Thymus (tissue), 11 donors: ENCODE measurements around the gene SESN2. TPM values are rescaled to one million over a fixed set of nuclear protein-coding genes. Genes with fewer than 3 reads are reported as not detected.

ENCODE experiments used
- DNase-seq, 9 donors: peaks; one replicate each; pipeline ENCODE4 v3.0.0-alpha.2; 2013; ENCODE audit warnings: low spot score in 9 of 9, low read depth in 6 of 9, missing footprints in 1 of 9
- H3K27ac ChIP-seq, 2 donors: one replicate each; pipeline ENCODE4 v1.5.1; 2013; ENCODE audit warnings: control low read depth in 1 of 2, low read depth in 1 of 2, low read length in 1 of 2, mild to moderate bottlenecking in 1 of 2, moderate library complexity in 1 of 2
- H3K27me3 ChIP-seq, 2 donors: one replicate each; pipeline ENCODE4 v1.5.1; 2013; ENCODE audit warnings: low read length in 1 of 2; ENCODE audit not compliant: control insufficient read depth in 2 of 2, insufficient read depth in 1 of 2
- H3K36me3 ChIP-seq, 2 donors: one replicate each; pipeline ENCODE4 v1.5.1; 2013; ENCODE audit warnings: low read length in 1 of 2, mild to moderate bottlenecking in 1 of 2, moderate library complexity in 1 of 2; ENCODE audit not compliant: control insufficient read depth in 2 of 2, insufficient read depth in 2 of 2
- H3K4me1 ChIP-seq, 2 donors: one replicate each; pipeline ENCODE4 v1.5.1; 2013; ENCODE audit warnings: low read length in 2 of 2; ENCODE audit not compliant: control insufficient read depth in 2 of 2, insufficient read depth in 2 of 2
- H3K4me3 ChIP-seq, 2 donors: one replicate each; pipeline ENCODE4 v1.5.1; 2013; ENCODE audit warnings: low read length in 2 of 2, control low read depth in 1 of 2, mild to moderate bottlenecking in 1 of 2
- H3K9me3 ChIP-seq, 2 donors: one replicate each; pipeline ENCODE4 v1.5.1; 2013; ENCODE audit warnings: low read length in 1 of 2, mild to moderate bottlenecking in 1 of 2; ENCODE audit not compliant: control insufficient read depth in 2 of 2, insufficient read depth in 1 of 2
- WGBS: extraction: QIAGEN DNeasy Blood & Tissue Kit; methylation state at CpG from one replicate; pipeline ENCODE4 v1.1.7; 2013; 5-methylcytosine and 5-hydroxymethylcytosine counted together
- polyA plus RNA-seq: library from polyadenylated mRNA; stranded (reverse); fragments of 200-250 nt; gene quantifications from one replicate; pipeline ENCODE4 v1.2.3, GENCODE V29; 2013
- total RNA-seq: library from RNA; stranded (reverse); fragments of 120-200 nt; gene quantifications from one replicate; pipeline ENCODE4 v1.2.4, GENCODE V29; 2013
- donor health status: healthy.

Gene SESN2
- total and polyA plus RNA-seq, 2 donors: 4.0 to 6.7 TPM

DNA sequence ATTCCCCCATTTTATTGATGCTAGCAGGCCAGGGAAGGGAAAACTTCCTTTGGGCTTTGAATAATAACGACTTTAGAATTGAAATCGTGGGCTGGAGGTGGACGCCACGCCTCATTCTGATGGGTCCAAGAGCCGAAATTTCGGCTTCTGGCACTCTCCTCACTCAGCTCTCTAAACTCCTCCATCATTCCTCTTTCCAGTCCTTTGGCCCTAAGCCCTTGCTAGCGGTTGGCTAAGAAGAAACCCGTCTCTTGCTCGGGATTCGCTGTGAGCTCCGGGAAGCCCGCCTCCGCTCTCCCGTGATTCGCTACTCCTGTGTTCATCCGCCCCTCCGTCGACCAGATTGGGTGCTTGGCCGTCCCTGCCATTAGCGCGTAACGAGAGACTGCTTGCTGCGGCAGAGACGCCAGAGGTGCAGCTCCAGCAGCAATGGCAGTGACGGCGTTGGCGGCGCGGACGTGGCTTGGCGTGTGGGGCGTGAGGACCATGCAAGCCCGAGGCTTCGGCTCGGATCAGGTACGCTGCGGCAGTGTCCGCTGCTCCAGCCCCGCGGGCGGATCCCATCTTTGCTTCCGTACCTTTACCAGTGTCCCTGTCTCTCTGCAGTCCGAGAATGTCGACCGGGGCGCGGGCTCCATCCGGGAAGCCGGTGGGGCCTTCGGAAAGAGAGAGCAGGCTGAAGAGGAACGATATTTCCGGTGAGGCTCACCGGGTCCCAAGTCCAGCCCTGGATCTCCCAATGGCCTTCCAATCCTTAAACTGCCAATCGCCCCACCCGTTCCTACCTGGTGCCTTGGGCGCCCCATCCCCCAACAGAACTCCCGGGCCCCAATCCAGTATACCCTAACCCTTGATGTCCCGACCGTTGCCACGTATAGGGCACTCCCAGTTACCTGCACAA, 23.3 kb upstream of the SESN2 start, which contains the start of gene ATP5IF1:
Gene ATP5IF1, plus strand, starts transcription at position 370 of the 901 bp plus-strand sequence. Its CDS starts 60 bp downstream, at position 430.
- H3K4me1 ChIP-seq: peaks cover 4 to 27% of the 10 kb centered on the region in 2 donors
- peak within 1 kb of the TSS; percentile 81 to 90 for H3K27ac ChIP-seq
- peak within 1 kb of the TSS; percentile 82 for H3K4me3 ChIP-seq
- WGBS: under 1% methylated on average over 60 of the region's 60 CpGs
- H3K27me3 ChIP-seq: no peaks in the 10 kb centered on the region
- H3K36me3 ChIP-seq: peaks cover 0 to 17% of the 10 kb centered on the region in 2 donors
- peaks cover 0 to 2% of the 10 kb centered on the region in 2 donors for H3K9me3 ChIP-seq
- DNase-seq: peak; percentile 90 to 98 (median 94)

DNA sequence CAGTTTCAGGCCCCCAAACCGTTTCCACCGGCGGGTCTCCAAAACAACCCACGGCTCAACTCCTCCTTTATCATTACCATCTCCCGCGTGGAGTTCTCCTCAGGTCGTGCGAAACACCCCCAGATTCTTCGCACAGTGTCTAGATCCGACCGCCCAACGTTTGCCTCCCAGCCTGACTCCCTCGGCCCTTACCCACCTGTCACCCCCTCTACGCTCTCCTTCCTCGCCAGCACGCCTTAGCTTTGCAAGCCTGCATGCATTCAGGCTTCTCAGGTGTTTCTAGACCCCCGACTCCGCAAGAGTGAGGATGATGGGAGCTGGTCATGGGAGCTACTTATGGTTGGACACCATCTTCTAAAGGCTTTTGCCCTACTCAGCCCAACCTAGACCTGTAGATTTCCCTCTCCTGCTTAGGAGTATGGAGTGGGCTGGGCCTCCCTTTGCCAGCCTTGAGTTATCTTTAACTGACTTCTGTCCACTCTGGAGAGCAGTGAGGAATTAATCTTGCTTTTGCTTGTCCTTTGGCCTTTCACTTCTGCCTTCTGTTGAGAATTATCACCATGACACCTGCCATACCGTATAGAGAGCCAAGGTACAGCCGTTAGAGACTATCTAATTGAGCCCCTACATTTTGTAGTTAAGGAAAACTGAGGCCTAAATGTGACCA, 22.5 kb upstream of the SESN2 start:
- DNase-seq: peak in 1 of 9 donors; percentile 43
- peaks cover 4 to 26% of the 10 kb centered on the region in 2 donors for H3K4me1 ChIP-seq
- H3K27ac ChIP-seq: peak overlapping the region; percentile 81 to 90
- WGBS: 15% methylated on average over 20 of the region's 20 CpGs
- no peaks in the 10 kb centered on the region for H3K27me3 ChIP-seq
- H3K4me3 ChIP-seq: peak overlapping the region; percentile 82
- H3K36me3 ChIP-seq: peaks cover 0 to 19% of the 10 kb centered on the region in 2 donors
- H3K9me3 ChIP-seq: peaks cover 0 to 2% of the 10 kb centered on the region in 2 donors

DNA sequence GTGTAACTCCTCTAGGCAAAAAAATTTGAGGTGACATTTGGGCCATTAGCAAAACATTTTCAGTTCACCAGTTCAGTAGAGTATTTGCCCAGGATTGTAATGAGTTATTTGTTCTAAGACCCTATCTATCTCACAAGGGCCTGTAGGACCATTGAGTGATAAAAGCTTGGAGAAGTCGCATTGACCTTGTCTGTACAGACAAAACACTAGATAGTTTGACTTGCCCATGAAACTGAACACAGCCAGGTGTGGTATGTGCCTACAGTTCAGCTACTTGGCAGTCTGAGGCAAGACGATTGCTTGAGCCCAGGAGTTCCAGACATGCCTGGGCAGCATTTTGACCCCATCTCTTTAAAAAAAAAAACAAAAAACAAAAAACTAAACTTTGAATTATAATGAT, 20.3 kb upstream of the SESN2 start:
- H3K4me3 ChIP-seq: no peak overlapping the region
- DNase-seq: no peak
- peaks cover 2 to 19% of the 10 kb centered on the region in 2 donors for H3K36me3 ChIP-seq
- WGBS: 96% methylated on average over 2 of the region's 2 CpGs
- no peaks in the 10 kb centered on the region for H3K27me3 ChIP-seq
- peaks cover 0 to 27% of the 10 kb centered on the region in 2 donors for H3K4me1 ChIP-seq
- no peak overlapping the region for H3K27ac ChIP-seq
- H3K9me3 ChIP-seq: peaks cover 0 to 2% of the 10 kb centered on the region in 2 donors

DNA sequence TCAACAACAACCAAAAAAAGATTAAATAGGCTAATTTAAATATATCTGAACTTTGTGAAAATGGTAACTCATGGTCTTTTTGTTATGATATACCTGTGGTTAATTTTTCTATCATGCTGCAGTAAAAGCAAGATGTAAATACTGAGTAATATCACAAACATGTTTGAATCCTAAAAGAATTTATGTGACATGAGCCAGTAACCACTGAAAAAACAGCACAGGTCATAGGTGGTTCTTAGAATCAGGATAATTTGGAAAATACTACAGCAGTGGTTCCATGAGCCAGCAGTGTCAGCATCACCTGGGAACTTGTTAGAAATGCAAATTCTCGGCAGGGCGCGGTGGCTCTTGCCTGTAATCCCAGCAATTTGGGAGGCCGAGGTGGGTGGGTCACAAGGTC, 19.3 kb upstream of the SESN2 start:
- no peak for DNase-seq
- Histone ChIP-seq H3K27me3 (no peaks in the 10 kb centered on the region), H3K4me1 (peaks cover 4 to 37% of the 10 kb centered on the region in 2 donors), H3K4me3 (no peak overlapping the region), H3K36me3 (peaks cover 3 to 19% of the 10 kb centered on the region in 2 donors), H3K9me3 (peaks cover 0 to 2% of the 10 kb centered on the region in 2 donors), H3K27ac (no peak overlapping the region)
- WGBS: 99% methylated on average over 4 of the region's 4 CpGs

DNA sequence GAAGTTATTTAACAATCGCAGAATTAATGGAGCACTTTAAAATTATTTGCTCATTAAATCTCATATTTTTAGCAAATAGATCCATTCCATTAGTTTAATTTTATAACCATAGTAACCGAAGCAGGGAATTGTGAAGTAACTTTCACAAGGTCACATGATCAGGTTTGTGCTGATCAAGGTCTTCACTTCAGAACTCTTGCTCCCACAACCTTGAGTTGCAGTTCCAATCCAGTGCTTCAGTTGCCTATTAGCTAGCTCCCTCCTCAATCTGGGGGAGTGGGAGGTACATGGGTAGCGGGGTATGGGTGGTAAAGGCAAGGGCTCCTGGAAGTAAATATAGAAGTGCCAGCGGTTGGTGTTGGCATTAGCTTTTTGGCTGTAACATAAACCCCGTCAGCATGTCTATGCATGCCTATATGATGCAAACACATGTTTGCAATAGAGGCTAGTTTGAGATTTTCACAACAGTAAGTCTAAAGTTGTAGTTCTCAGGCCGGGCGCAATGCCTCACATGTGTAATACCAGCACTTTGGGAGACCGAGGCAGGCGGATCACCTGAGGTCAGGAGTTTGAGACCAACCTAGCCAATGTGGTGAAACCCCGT, 17.6 kb upstream of the SESN2 start:
- 98% methylated on average over 10 of the region's 10 CpGs for WGBS
- Histone ChIP-seq H3K27ac (no peak overlapping the region), H3K9me3 (no peaks in the 10 kb centered on the region), H3K36me3 (peaks cover 3 to 19% of the 10 kb centered on the region in 2 donors), H3K4me1 (peaks cover 4 to 32% of the 10 kb centered on the region in 2 donors), H3K4me3 (no peak overlapping the region), H3K27me3 (no peaks in the 10 kb centered on the region)
- no peak for DNase-seq

DNA sequence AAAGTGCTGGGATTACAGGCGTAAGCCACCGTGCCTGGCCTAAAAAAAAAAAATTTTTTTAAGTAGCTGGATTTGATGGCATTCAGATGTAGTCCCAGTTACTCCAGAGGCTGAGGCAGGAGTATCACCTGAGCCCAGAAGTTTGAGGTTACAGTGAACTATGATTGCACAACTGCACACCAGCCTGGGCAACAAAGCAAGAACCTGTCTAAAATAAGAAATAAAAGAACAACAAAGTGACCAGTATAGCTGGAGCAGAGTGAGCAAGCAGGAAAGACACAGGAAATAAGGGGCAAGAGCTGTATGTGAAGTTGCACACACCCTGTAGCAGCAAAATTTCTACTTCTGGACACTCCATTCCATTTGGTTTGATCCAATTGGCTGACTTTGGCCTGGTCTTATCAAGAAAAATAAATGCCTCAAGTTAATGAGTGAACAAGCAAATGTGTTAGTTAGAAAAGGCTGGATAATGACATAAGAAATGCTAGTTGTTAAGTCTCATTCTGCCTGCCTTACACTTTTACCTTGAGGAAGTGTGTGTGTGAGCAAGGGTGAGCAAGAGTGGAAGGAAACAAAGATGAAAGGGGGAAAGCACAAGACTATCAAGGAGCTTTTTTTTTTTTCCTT, 15.5 kb upstream of the SESN2 start:
- H3K4me3 ChIP-seq: no peak overlapping the region
- H3K27ac ChIP-seq: peak overlapping the region; percentile 84 to 85
- peak in 5 of 9 donors; percentile 36 to 71 (median 53) for DNase-seq
- H3K27me3 ChIP-seq: no peaks in the 10 kb centered on the region
- H3K9me3 ChIP-seq: no peaks in the 10 kb centered on the region
- H3K4me1 ChIP-seq: peaks cover 15 to 41% of the 10 kb centered on the region in 2 donors
- H3K36me3 ChIP-seq: peaks cover 3 to 10% of the 10 kb centered on the region in 2 donors
- whole genome bisulfite sequencing: 93% methylated on average over 2 of the region's 2 CpGs

DNA sequence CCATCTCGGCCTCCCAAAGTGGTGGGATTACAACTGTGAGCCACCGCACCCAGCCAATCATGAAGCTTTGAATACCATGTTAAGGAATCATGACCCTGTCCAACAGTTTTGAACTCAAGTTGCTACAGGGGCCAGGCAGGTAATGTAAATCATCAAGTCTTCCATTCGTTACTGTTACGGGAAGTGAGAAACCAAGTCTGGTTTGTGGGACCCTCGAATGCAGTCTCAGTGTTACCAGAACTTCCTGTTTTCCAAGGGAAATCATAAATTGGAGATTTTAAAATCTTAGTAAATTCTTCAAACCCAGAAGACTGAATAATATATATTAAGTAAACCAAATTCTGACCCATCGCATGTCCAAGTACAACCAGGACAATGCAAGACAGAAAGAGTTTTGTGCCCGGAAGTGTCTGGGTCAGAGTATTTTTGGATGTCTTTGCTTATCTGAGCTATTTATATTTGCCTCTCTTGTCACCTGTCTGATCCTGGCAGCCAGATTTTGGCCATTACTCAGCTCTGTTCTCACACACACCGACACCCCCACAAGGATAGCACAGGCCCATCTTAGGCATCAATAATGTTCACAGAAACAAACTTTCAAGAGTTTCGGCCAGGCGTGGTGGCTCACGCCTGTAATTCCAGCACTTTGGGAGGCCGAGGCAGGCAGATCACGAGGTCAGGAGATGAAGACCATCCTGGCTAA, 14.6 kb upstream of the SESN2 start:
- H3K9me3 ChIP-seq: no peaks in the 10 kb centered on the region
- H3K4me1 ChIP-seq: peaks cover 17 to 48% of the 10 kb centered on the region in 2 donors
- peak overlapping the region; percentile 85 for H3K27ac ChIP-seq
- peak in 1 of 9 donors; percentile 31 for DNase-seq
- peaks cover 3 to 7% of the 10 kb centered on the region in 2 donors for H3K36me3 ChIP-seq
- H3K4me3 ChIP-seq: no peak overlapping the region
- H3K27me3 ChIP-seq: no peaks in the 10 kb centered on the region
- 78% methylated on average over 13 of the region's 13 CpGs for WGBS

DNA sequence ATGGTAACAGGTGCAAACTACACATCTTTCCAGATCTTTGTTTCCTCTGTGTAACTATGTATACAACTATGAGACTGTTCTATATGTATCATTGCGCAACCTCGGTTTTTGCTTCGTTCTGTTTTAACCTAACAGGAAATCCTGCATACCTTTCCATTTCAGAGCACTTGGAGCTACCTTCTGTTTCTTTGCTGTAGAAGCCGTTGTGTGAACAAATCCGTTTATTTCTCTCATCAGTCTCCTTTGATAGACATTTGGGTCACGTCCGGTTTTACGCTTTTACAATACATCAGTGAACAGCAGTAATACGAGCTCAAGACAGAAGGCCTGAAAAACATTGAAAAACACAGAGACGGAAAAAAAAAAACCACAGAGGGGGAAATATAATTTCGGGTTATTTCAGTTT, 12.9 kb upstream of the SESN2 start:
- H3K9me3 ChIP-seq: no peaks in the 10 kb centered on the region
- peak in 7 of 9 donors; percentile 48 to 91 (median 69) for DNase-seq
- WGBS: 2% methylated on average over 11 of the region's 11 CpGs
- H3K4me1 ChIP-seq: peaks cover 17 to 50% of the 10 kb centered on the region in 2 donors
- peak overlapping the region; percentile 87 to 94 for H3K27ac ChIP-seq
- peak overlapping the region; percentile 67 to 69 for H3K4me3 ChIP-seq
- peaks cover 0 to 3% of the 10 kb centered on the region in 2 donors for H3K36me3 ChIP-seq
- H3K27me3 ChIP-seq: no peaks in the 10 kb centered on the region
